ENCODE measurements around the gene CD55.

DNA sequence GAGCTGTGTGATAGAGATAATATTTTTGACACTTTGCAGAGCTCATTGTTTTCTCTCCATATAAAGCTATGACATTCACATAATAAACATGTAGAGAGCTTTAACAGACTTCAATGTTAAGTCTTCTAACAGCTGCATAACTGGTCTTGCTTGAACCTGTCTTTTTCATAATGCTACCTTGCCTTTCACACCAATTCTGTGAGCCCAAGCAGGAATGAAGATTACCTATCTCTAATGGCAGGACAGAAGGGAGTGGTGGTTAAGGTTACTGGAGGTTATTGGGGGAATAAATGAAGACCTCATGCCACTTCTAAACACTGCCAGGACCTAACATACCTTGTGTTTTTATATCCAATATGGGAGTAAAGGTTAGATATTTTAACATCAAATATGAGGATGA, 2.3 kb upstream of the CD55 start:
- TF ChIP-seq, protein P1, sequence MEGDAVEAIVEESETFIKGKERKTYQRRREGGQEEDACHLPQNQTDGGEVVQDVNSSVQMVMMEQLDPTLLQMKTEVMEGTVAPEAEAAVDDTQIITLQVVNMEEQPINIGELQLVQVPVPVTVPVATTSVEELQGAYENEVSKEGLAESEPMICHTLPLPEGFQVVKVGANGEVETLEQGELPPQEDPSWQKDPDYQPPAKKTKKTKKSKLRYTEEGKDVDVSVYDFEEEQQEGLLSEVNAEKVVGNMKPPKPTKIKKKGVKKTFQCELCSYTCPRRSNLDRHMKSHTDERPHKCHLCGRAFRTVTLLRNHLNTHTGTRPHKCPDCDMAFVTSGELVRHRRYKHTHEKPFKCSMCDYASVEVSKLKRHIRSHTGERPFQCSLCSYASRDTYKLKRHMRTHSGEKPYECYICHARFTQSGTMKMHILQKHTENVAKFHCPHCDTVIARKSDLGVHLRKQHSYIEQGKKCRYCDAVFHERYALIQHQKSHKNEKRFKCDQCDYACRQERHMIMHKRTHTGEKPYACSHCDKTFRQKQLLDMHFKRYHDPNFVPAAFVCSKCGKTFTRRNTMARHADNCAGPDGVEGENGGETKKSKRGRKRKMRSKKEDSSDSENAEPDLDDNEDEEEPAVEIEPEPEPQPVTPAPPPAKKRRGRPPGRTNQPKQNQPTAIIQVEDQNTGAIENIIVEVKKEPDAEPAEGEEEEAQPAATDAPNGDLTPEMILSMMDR (conservative IDR thresholded peaks at IDR 0.05; ENCODE audit: low read depth, low read length): no peak
- TF ChIP-seq EZH2 (IDR thresholded peaks at IDR 0.05; ENCODE audit: borderline replicate concordance, low read depth, low read length, poor library complexity, severe bottlenecking): no peak
